HEK293 (cell line): ENCODE data around the gene DBX1.
A peak's percentile ranks its signal among the peaks of the same experiment; 100 is the strongest.

Experiments used
- CTCF ChIA-PET: fragments of 350-600 bp; formaldehyde crosslinking; extraction: SDS; loops from one replicate; lab custom pipeline; 2021; ENCODE audit warnings: antibody characterized with exemption; lab: Yijun Ruan, JAX
- POLR2A ChIA-PET: fragments of 300-600 bp; formaldehyde crosslinking; extraction: SDS; loops from one replicate; lab custom pipeline; 2020; ENCODE audit warnings: antibody characterized with exemption, inconsistent platforms; lab: Yijun Ruan, JAX
- H3K27ac ChIP-seq: fragments of 200-500 bp; sonication (Bioruptor generic); 2 replicates; pipeline ENCODE4 v1.5.1; 2014; ENCODE audit warnings: low read depth, low read length, control low read depth, inconsistent platforms; ENCODE audit errors: extremely low read depth
- H3K36me3 ChIP-seq, 2 experiments: fragments of 200-500 bp in 1 of 2; sonication (Bioruptor generic) in 1 of 2; 1 replicate in 1 of 2; 2 replicates in 1 of 2; pipeline ENCODE4 v1.5.1; 2014 to 2017; ENCODE audit warnings: inconsistent platforms in 2 of 2, low read length in 2 of 2; ENCODE audit not compliant: control insufficient read depth in 2 of 2, insufficient read depth in 1 of 2
- H3K4me1 ChIP-seq: fragments of 200-500 bp; sonication (Bioruptor generic); 2 replicates; pipeline ENCODE4 v1.5.1; 2014; ENCODE audit warnings: mild to moderate bottlenecking, low read length, inconsistent platforms; ENCODE audit not compliant: control insufficient read depth, insufficient read depth
- H3K4me3 ChIP-seq: 2 replicates; pipeline ENCODE4 v1.5.1; 2011; ENCODE audit warnings: low read depth, mild to moderate bottlenecking, control low read depth, low read length, moderate library complexity
- H3K9me3 ChIP-seq: fragments of 200-500 bp; sonication (Bioruptor generic); 2 replicates; pipeline ENCODE4 v1.5.1; 2014; ENCODE audit warnings: low read depth, low read length, inconsistent platforms; ENCODE audit not compliant: control insufficient read depth, insufficient read depth
- HIC1 ChIP-seq: fragments of 450-650 bp; formaldehyde crosslinking; IDR thresholded peaks from 2 replicates; pipeline ENCODE4 v1.5.1; 2016; ENCODE audit warnings: missing biosample characterization, missing genetic modification characterization
- PRDM10 ChIP-seq: fragments of 450-650 bp; formaldehyde crosslinking; IDR thresholded peaks from 2 replicates; pipeline ENCODE4 v1.5.1; 2016; ENCODE audit warnings: missing biosample characterization, missing genetic modification characterization
- SP2 ChIP-seq: fragments of 450-650 bp; formaldehyde crosslinking; IDR thresholded peaks from 2 replicates; pipeline ENCODE4 v1.5.1; 2016; ENCODE audit warnings: missing biosample characterization, missing genetic modification characterization
- SP7 ChIP-seq: fragments of 450-650 bp; formaldehyde crosslinking; IDR thresholded peaks from 2 replicates; pipeline ENCODE4 v1.5.1; 2016; ENCODE audit warnings: missing biosample characterization, missing genetic modification characterization
- TRIM28 ChIP-seq: IDR thresholded peaks from 2 replicates; pipeline ENCODE4 v1.6.1; 2011; ENCODE audit warnings: low read length, control low read depth, borderline replicate concordance
- WT1 ChIP-seq: fragments of 450-650 bp; formaldehyde crosslinking; IDR thresholded peaks from 2 replicates; pipeline ENCODE4 v1.5.1; 2016; ENCODE audit warnings: missing biosample characterization, missing genetic modification characterization
- ZBTB17 ChIP-seq: fragments of 450-650 bp; formaldehyde crosslinking; IDR thresholded peaks from 2 replicates; pipeline ENCODE4 v1.5.1; 2016; ENCODE audit warnings: missing biosample characterization, missing genetic modification characterization
- ZBTB21 ChIP-seq: fragments of 450-650 bp; formaldehyde crosslinking; IDR thresholded peaks from 2 replicates; pipeline ENCODE4 v1.5.1; 2017; ENCODE audit warnings: missing biosample characterization, missing genetic modification characterization
- ZFP69B ChIP-seq: fragments of 450-650 bp; formaldehyde crosslinking; IDR thresholded peaks from 2 replicates; pipeline ENCODE4 v1.5.1; 2016; ENCODE audit warnings: missing biosample characterization, missing genetic modification characterization
- ZNF169 ChIP-seq: fragments of 450-650 bp; formaldehyde crosslinking; IDR thresholded peaks from 2 replicates; pipeline ENCODE4 v1.5.1; 2016; ENCODE audit warnings: missing biosample characterization, missing genetic modification characterization
- ZNF202 ChIP-seq: fragments of 450-650 bp; formaldehyde crosslinking; IDR thresholded peaks from 2 replicates; pipeline ENCODE4 v1.5.1; 2016; ENCODE audit warnings: missing biosample characterization, missing genetic modification characterization, borderline replicate concordance
- ZNF248 ChIP-seq: fragments of 450-650 bp; formaldehyde crosslinking; IDR thresholded peaks from 2 replicates; pipeline ENCODE4 v1.5.1; 2017; ENCODE audit warnings: missing biosample characterization, missing genetic modification characterization
- ZNF274 ChIP-seq, 2 experiments: fragments of 200-500 bp in 1 of 2; fragments of 450-650 bp in 1 of 2; sonication (Bioruptor generic) in 1 of 2; formaldehyde crosslinking in 1 of 2; IDR thresholded peaks; 2 replicates each; pipeline versions ENCODE4 v1.5.1 to v1.6.1; 2014 to 2016; ENCODE audit warnings: borderline replicate concordance in 1 of 2, inconsistent platforms in 1 of 2, low read length in 1 of 2, missing biosample characterization in 1 of 2, missing genetic modification characterization in 1 of 2
- ZNF311 ChIP-seq: fragments of 450-650 bp; formaldehyde crosslinking; IDR thresholded peaks from 2 replicates; pipeline ENCODE4 v1.5.1; 2017; ENCODE audit warnings: missing biosample characterization, missing genetic modification characterization, borderline replicate concordance
- ZNF391 ChIP-seq: fragments of 450-650 bp; formaldehyde crosslinking; IDR thresholded peaks from 2 replicates; pipeline ENCODE4 v1.5.1; 2016; ENCODE audit warnings: low read depth, missing biosample characterization, missing genetic modification characterization, borderline replicate concordance
- ZNF433 ChIP-seq: fragments of 450-650 bp; formaldehyde crosslinking; IDR thresholded peaks from 2 replicates; pipeline ENCODE4 v1.5.1; 2016; ENCODE audit warnings: missing biosample characterization, missing genetic modification characterization, low read depth
- ZNF48 ChIP-seq: fragments of 450-650 bp; formaldehyde crosslinking; IDR thresholded peaks from 2 replicates; pipeline ENCODE4 v1.5.1; 2016; ENCODE audit warnings: missing biosample characterization, missing genetic modification characterization
- ZNF549 ChIP-seq: fragments of 450-650 bp; IDR thresholded peaks from 2 replicates; pipeline ENCODE4 v1.5.1; 2018; ENCODE audit warnings: missing biosample characterization, missing genetic modification characterization, mild to moderate bottlenecking, inconsistent platforms, moderate library complexity
- ZNF580 ChIP-seq: fragments of 450-650 bp; formaldehyde crosslinking; IDR thresholded peaks from 2 replicates; pipeline ENCODE4 v1.5.1; 2016; ENCODE audit warnings: missing biosample characterization, missing genetic modification characterization
- ZNF623 ChIP-seq: fragments of 450-650 bp; formaldehyde crosslinking; IDR thresholded peaks from 2 replicates; pipeline ENCODE4 v1.5.1; 2016; ENCODE audit warnings: missing biosample characterization, missing genetic modification characterization
- ZNF76 ChIP-seq: fragments of 450-650 bp; formaldehyde crosslinking; IDR thresholded peaks from 2 replicates; pipeline ENCODE4; 2016; ENCODE audit warnings: low read depth, missing biosample characterization, missing genetic modification characterization, borderline replicate concordance
- ZNF776 ChIP-seq: fragments of 450-650 bp; formaldehyde crosslinking; IDR thresholded peaks from 2 replicates; pipeline ENCODE4 v1.5.0; 2017; ENCODE audit warnings: missing biosample characterization, missing genetic modification characterization, borderline replicate concordance
- ZNF830 ChIP-seq: fragments of 450-650 bp; IDR thresholded peaks from 2 replicates; pipeline ENCODE4 v1.5.0; 2018; ENCODE audit warnings: missing biosample characterization, missing genetic modification characterization, low read depth, mild to moderate bottlenecking, moderate library complexity
- ZNF843 ChIP-seq: fragments of 450-650 bp; formaldehyde crosslinking; IDR thresholded peaks from 2 replicates; pipeline ENCODE4 v1.5.1; 2016; ENCODE audit warnings: missing biosample characterization, missing genetic modification characterization
- ZXDB ChIP-seq: fragments of 450-650 bp; formaldehyde crosslinking; IDR thresholded peaks from 2 replicates; pipeline ENCODE4 v1.5.1; 2016; ENCODE audit warnings: missing biosample characterization, missing genetic modification characterization

The DBX1 gene

GRCh38 chr11:20207781-20208621, 47.7 kb upstream of the DBX1 start (continued):
- no peak for TF ChIP-seq ZNF76

- ChIA-PET CTCF (no interaction called here), POLR2A (no interaction called here)
- no peaks in the 10 kb centered on the region for H3K4me1 ChIP-seq
- TF ChIP-seq ZNF549 (tag by site-specific recombination) = peak; percentile 90
- no peak for TF ChIP-seq SP2
- H3K9me3 ChIP-seq = no peaks in the 10 kb centered on the region
- no peak overlapping the region for H3K4me3 ChIP-seq
- H3K27ac ChIP-seq = no peak overlapping the region
- H3K36me3 ChIP-seq = no peaks in the 10 kb centered on the region
Measured at GRCh38 chr11:20205807-20206206, 45.5 kb upstream of the DBX1 start.

- no peaks in the 10 kb centered on the region for H3K4me1 ChIP-seq
- TF ChIP-seq WT1 (tag by site-specific recombination) (no peak), ZNF311 (tag by site-specific recombination) (no peak), ZNF248 (tag by site-specific recombination) (no peak), ZNF202 (tag by site-specific recombination) (no peak), ZNF391 (tag by site-specific recombination) (no peak), ZNF830 (no peak), ZNF169 (tag by site-specific recombination) (no peak), ZNF433 (tag by site-specific recombination) (no peak), ZBTB17 (tag by site-specific recombination) (no peak), ZNF274 (IDR thresholded peaks at IDR 0.05; ENCODE audit: low read length) (no peak), ZNF274 (tag by site-specific recombination; IDR thresholded peaks at IDR 0.05; ENCODE audit: borderline replicate concordance) (no peak), ZBTB21 (tag by site-specific recombination) (no peak), ZNF580 (tag by site-specific recombination) (no peak)
- ChIA-PET POLR2A (no interaction called here), CTCF (no interaction called here)
- no peak overlapping the region for H3K27ac ChIP-seq
- no peaks in the 10 kb centered on the region for H3K36me3 ChIP-seq
- H3K4me3 ChIP-seq = no peak overlapping the region
- H3K9me3 ChIP-seq = no peaks in the 10 kb centered on the region
Measured at GRCh38 chr11:20204681-20205080, 44.4 kb upstream of the DBX1 start.

GRCh38 chr11:20203831-20204230, 43.6 kb upstream of the DBX1 start:
- H3K9me3 ChIP-seq = no peaks in the 10 kb centered on the region
- no peaks in the 10 kb centered on the region for H3K4me1 ChIP-seq
- H3K4me3 ChIP-seq = no peak overlapping the region
- H3K36me3 ChIP-seq = no peaks in the 10 kb centered on the region
- CTCF ChIA-PET = interaction anchor here (0.7 kb wide), 1 partner anchor 15 kb away, joined by 3 read pairs; no protein-coding TSS in a partner anchor
- no peak overlapping the region for H3K27ac ChIP-seq
- POLR2A ChIA-PET = no interaction called here
- TF ChIP-seq HIC1 (tag by site-specific recombination) (no peak), ZFP69B (tag by site-specific recombination) (no peak), ZNF391 (tag by site-specific recombination) (no peak), ZNF623 (tag by site-specific recombination) (no peak), SP7 (tag by site-specific recombination) (no peak), ZNF776 (no peak), ZNF48 (tag by site-specific recombination) (no peak), PRDM10 (no peak), ZXDB (tag by site-specific recombination) (no peak), ZNF843 (no peak), TRIM28 (no peak)
